ENCODE data around the gene MYOG.

The MYOG gene

GRCh38 chr1:203048555-203049051 lies 37.2 kb downstream of the MYOG start:
- no peaks in the 10 kb centered on the region for H3K36me3 ChIP-seq (ENCODE audit: control insufficient read depth in 1 of 2, insufficient read depth in 2 of 2, low read length in 2 of 2)
- no peak overlapping the region for H3K9ac ChIP-seq (ENCODE audit: low read depth in 1 of 2, low read length in 2 of 2)
- H3K27me3 ChIP-seq (ENCODE audit: control insufficient read depth in 1 of 2, insufficient read depth in 2 of 2, low read length in 2 of 2): peaks cover 6 to 17% of the 10 kb centered on the region in 2 donors
- H3K27ac ChIP-seq (ENCODE audit: low read depth, low read length): no peak overlapping the region
- no peaks in the 10 kb centered on the region for H3K9me3 ChIP-seq (ENCODE audit: control insufficient read depth in 1 of 2, low read length in 2 of 2)
- H3K4me1 ChIP-seq (ENCODE audit: control insufficient read depth in 1 of 2, insufficient read depth in 2 of 2, low read length in 2 of 2): peaks cover 0 to 3% of the 10 kb centered on the region in 2 donors
- H3K4me3 ChIP-seq (ENCODE audit: low read depth in 1 of 2, low read length in 2 of 2): no peak overlapping the region

- peaks cover 6 to 17% of the 10 kb centered on the region in 2 donors for H3K27me3 ChIP-seq (ENCODE audit: control insufficient read depth in 1 of 2, insufficient read depth in 2 of 2, low read length in 2 of 2)
- H3K36me3 ChIP-seq (ENCODE audit: control insufficient read depth in 1 of 2, insufficient read depth in 2 of 2, low read length in 2 of 2): no peaks in the 10 kb centered on the region
Measured at GRCh38 chr1:203048086-203048485, 37.7 kb downstream of the MYOG start.

GRCh38 chr1:203046984-203047630 lies 38.7 kb downstream of the MYOG start:
- H3K9ac ChIP-seq (ENCODE audit: low read depth in 1 of 2, low read length in 2 of 2): no peak overlapping the region
- H3K4me1 ChIP-seq (ENCODE audit: control insufficient read depth in 1 of 2, insufficient read depth in 2 of 2, low read length in 2 of 2): peaks cover 0 to 3% of the 10 kb centered on the region in 2 donors
- H3K36me3 ChIP-seq (ENCODE audit: control insufficient read depth in 1 of 2, insufficient read depth in 2 of 2, low read length in 2 of 2): no peaks in the 10 kb centered on the region
- no peaks in the 10 kb centered on the region for H3K9me3 ChIP-seq (ENCODE audit: control insufficient read depth in 1 of 2, low read length in 2 of 2)
- H3K27me3 ChIP-seq (ENCODE audit: control insufficient read depth in 1 of 2, insufficient read depth in 2 of 2, low read length in 2 of 2): peaks cover 6 to 17% of the 10 kb centered on the region in 2 donors
- H3K4me3 ChIP-seq (ENCODE audit: low read depth in 1 of 2, low read length in 2 of 2): no peak overlapping the region
- no peak overlapping the region for H3K27ac ChIP-seq (ENCODE audit: low read depth, low read length)

More at GRCh38 chr1:203048086-203048485, 37.7 kb downstream of the MYOG start:
- H3K27ac ChIP-seq (ENCODE audit: low read depth, low read length): no peak overlapping the region
- no peaks in the 10 kb centered on the region for H3K9me3 ChIP-seq (ENCODE audit: control insufficient read depth in 1 of 2, low read length in 2 of 2)
- H3K4me1 ChIP-seq (ENCODE audit: control insufficient read depth in 1 of 2, insufficient read depth in 2 of 2, low read length in 2 of 2): peaks cover 0 to 3% of the 10 kb centered on the region in 2 donors
- H3K4me3 ChIP-seq (ENCODE audit: low read depth in 1 of 2, low read length in 2 of 2): no peak overlapping the region
- H3K9ac ChIP-seq (ENCODE audit: low read depth in 1 of 2, low read length in 2 of 2): no peak overlapping the region

- Histone ChIP-seq H3K36me3 (ENCODE audit: control insufficient read depth in 1 of 2, insufficient read depth in 2 of 2, low read length in 2 of 2) (no peaks in the 10 kb centered on the region), H3K9me3 (ENCODE audit: control insufficient read depth in 1 of 2, low read length in 2 of 2) (no peaks in the 10 kb centered on the region), H3K4me3 (ENCODE audit: low read depth in 1 of 2, low read length in 2 of 2) (no peak overlapping the region), H3K9ac (ENCODE audit: low read depth in 1 of 2, low read length in 2 of 2) (no peak overlapping the region), H3K4me1 (ENCODE audit: control insufficient read depth in 1 of 2, insufficient read depth in 2 of 2, low read length in 2 of 2) (peaks cover 0 to 3% of the 10 kb centered on the region in 2 donors), H3K27ac (ENCODE audit: low read depth, low read length) (no peak overlapping the region), H3K27me3 (ENCODE audit: control insufficient read depth in 1 of 2, insufficient read depth in 2 of 2, low read length in 2 of 2) (peaks cover 6 to 17% of the 10 kb centered on the region in 2 donors)
Measured at GRCh38 chr1:203045821-203046594, 39.8 kb downstream of the MYOG start.

GRCh38 chr1:203045336-203045735 lies 40.5 kb downstream of the MYOG start:
- H3K4me1 ChIP-seq (ENCODE audit: control insufficient read depth in 1 of 2, insufficient read depth in 2 of 2, low read length in 2 of 2): peaks cover 0 to 3% of the 10 kb centered on the region in 2 donors
- H3K9ac ChIP-seq (ENCODE audit: low read depth in 1 of 2, low read length in 2 of 2): no peak overlapping the region
- H3K4me3 ChIP-seq (ENCODE audit: low read depth in 1 of 2, low read length in 2 of 2): no peak overlapping the region
- no peaks in the 10 kb centered on the region for H3K36me3 ChIP-seq (ENCODE audit: control insufficient read depth in 1 of 2, insufficient read depth in 2 of 2, low read length in 2 of 2)
- H3K27me3 ChIP-seq (ENCODE audit: control insufficient read depth in 1 of 2, insufficient read depth in 2 of 2, low read length in 2 of 2): peaks cover 6 to 17% of the 10 kb centered on the region in 2 donors
- H3K9me3 ChIP-seq (ENCODE audit: control insufficient read depth in 1 of 2, low read length in 2 of 2): no peaks in the 10 kb centered on the region
- no peak overlapping the region for H3K27ac ChIP-seq (ENCODE audit: low read depth, low read length)

- Histone ChIP-seq H3K9me3 (ENCODE audit: control insufficient read depth in 1 of 2, low read length in 2 of 2) (no peaks in the 10 kb centered on the region), H3K9ac (ENCODE audit: low read depth in 1 of 2, low read length in 2 of 2) (no peak overlapping the region), H3K36me3 (ENCODE audit: control insufficient read depth in 1 of 2, insufficient read depth in 2 of 2, low read length in 2 of 2) (no peaks in the 10 kb centered on the region), H3K27me3 (ENCODE audit: control insufficient read depth in 1 of 2, insufficient read depth in 2 of 2, low read length in 2 of 2) (peaks cover 6 to 15% of the 10 kb centered on the region in 2 donors), H3K4me3 (ENCODE audit: low read depth in 1 of 2, low read length in 2 of 2) (no peak overlapping the region), H3K4me1 (ENCODE audit: control insufficient read depth in 1 of 2, insufficient read depth in 2 of 2, low read length in 2 of 2) (peaks cover 0 to 7% of the 10 kb centered on the region in 2 donors), H3K27ac (ENCODE audit: low read depth, low read length) (no peak overlapping the region)
Measured at GRCh38 chr1:203044546-203045250, 41.1 kb downstream of the MYOG start.

GRCh38 chr1:203043830-203044545 lies 41.8 kb downstream of the MYOG start:
- Histone ChIP-seq H3K27ac (ENCODE audit: low read depth, low read length) (no peak overlapping the region), H3K36me3 (ENCODE audit: control insufficient read depth in 1 of 2, insufficient read depth in 2 of 2, low read length in 2 of 2) (no peaks in the 10 kb centered on the region), H3K27me3 (ENCODE audit: control insufficient read depth in 1 of 2, insufficient read depth in 2 of 2, low read length in 2 of 2) (peaks cover 6 to 13% of the 10 kb centered on the region in 2 donors), H3K9ac (ENCODE audit: low read depth in 1 of 2, low read length in 2 of 2) (no peak overlapping the region), H3K4me1 (ENCODE audit: control insufficient read depth in 1 of 2, insufficient read depth in 2 of 2, low read length in 2 of 2) (peaks cover 0 to 10% of the 10 kb centered on the region in 2 donors), H3K4me3 (ENCODE audit: low read depth in 1 of 2, low read length in 2 of 2) (no peak overlapping the region), H3K9me3 (ENCODE audit: control insufficient read depth in 1 of 2, low read length in 2 of 2) (no peaks in the 10 kb centered on the region)

GRCh38 chr1:203041351-203041932 lies 44.4 kb downstream of the MYOG start:
- Histone ChIP-seq H3K4me1 (ENCODE audit: control insufficient read depth in 1 of 2, insufficient read depth in 2 of 2, low read length in 2 of 2) (peaks cover 0 to 6% of the 10 kb centered on the region in 2 donors), H3K36me3 (ENCODE audit: control insufficient read depth in 1 of 2, insufficient read depth in 2 of 2, low read length in 2 of 2) (no peaks in the 10 kb centered on the region), H3K9me3 (ENCODE audit: control insufficient read depth in 1 of 2, low read length in 2 of 2) (no peaks in the 10 kb centered on the region), H3K9ac (ENCODE audit: low read depth in 1 of 2, low read length in 2 of 2) (no peak overlapping the region), H3K27me3 (ENCODE audit: control insufficient read depth in 1 of 2, insufficient read depth in 2 of 2, low read length in 2 of 2) (peaks cover 7 to 13% of the 10 kb centered on the region in 2 donors), H3K27ac (ENCODE audit: low read depth, low read length) (no peak overlapping the region), H3K4me3 (ENCODE audit: low read depth in 1 of 2, low read length in 2 of 2) (no peak overlapping the region)

GRCh38 chr1:203040513-203041275 lies 45.1 kb downstream of the MYOG start:
- peaks cover 7 to 12% of the 10 kb centered on the region in 2 donors for H3K27me3 ChIP-seq (ENCODE audit: control insufficient read depth in 1 of 2, insufficient read depth in 2 of 2, low read length in 2 of 2)
- no peak overlapping the region for H3K9ac ChIP-seq (ENCODE audit: low read depth in 1 of 2, low read length in 2 of 2)
- no peak overlapping the region for H3K27ac ChIP-seq (ENCODE audit: low read depth, low read length)

More at GRCh38 chr1:203040513-203041275, 45.1 kb downstream of the MYOG start:
- H3K9me3 ChIP-seq (ENCODE audit: control insufficient read depth in 1 of 2, low read length in 2 of 2): no peaks in the 10 kb centered on the region
- H3K36me3 ChIP-seq (ENCODE audit: control insufficient read depth in 1 of 2, insufficient read depth in 2 of 2, low read length in 2 of 2): no peaks in the 10 kb centered on the region
- no peak overlapping the region for H3K4me3 ChIP-seq (ENCODE audit: low read depth in 1 of 2, low read length in 2 of 2)
- H3K4me1 ChIP-seq (ENCODE audit: control insufficient read depth in 1 of 2, insufficient read depth in 2 of 2, low read length in 2 of 2): peaks cover 0 to 6% of the 10 kb centered on the region in 2 donors

Measured in duodenal mucosa (tissue), 2 donors.